HG03575 (cell line): ENCODE data around the gene ZMIZ1.

Experiments
- ATAC-seq: cut with Tn5 transposase; IDR thresholded peaks from one replicate; pipeline ENCODE4 v1.9.1; 2021; ENCODE audit not compliant: unreplicated experiment, insufficient number of reproducible peaks, low FRiP score; ENCODE audit errors: extremely low read depth

Gene ZMIZ1

DNA sequence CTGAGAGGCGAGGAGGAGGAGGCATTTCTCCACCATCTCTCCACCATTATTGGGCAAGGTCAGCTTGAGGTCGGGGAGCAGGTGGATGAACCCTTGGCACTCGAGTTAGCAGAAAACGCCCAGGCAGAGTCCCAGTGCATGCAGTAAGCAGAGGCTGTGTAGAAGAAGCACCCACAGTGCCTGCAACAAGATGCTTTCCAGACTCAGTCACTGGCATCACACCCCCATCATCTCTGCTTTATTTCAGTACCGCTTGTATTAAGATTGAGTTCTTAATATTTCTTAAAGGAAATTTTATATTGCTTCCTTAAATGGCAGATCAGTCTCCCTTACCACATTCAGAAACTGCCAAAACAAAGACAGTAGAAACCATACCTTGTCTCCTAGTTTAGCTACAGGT, 156.2 kb downstream of the ZMIZ1 start:
- no peak for ATAC-seq

- no peak for ATAC-seq
Observed at GRCh38 chr10:79226391-79227245, 157.9 kb downstream of the ZMIZ1 start.

DNA sequence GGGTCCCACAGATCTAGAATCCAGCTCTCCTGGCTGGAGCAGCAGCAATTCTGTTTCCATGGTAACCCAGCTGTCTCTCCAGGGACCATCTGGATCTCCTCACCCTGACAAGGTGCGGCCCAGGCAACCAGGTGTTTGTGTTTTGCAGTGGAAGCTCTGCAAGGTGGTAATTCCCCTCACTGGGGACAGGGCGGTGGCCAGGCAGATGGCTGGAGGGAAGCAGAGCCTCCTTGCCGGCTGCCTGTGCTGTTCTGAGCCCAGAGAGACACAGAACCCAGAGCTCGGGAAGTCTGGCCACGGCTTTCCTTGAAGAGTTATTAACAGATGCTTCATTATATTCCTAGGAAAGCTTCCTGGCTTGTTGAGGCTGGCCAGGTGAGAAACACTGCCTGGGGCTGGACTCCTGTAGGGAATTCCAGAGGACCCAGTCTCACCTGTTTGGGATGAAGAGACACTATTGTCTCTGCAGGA, 160.3 kb downstream of the ZMIZ1 start:
- no peak for ATAC-seq

DNA sequence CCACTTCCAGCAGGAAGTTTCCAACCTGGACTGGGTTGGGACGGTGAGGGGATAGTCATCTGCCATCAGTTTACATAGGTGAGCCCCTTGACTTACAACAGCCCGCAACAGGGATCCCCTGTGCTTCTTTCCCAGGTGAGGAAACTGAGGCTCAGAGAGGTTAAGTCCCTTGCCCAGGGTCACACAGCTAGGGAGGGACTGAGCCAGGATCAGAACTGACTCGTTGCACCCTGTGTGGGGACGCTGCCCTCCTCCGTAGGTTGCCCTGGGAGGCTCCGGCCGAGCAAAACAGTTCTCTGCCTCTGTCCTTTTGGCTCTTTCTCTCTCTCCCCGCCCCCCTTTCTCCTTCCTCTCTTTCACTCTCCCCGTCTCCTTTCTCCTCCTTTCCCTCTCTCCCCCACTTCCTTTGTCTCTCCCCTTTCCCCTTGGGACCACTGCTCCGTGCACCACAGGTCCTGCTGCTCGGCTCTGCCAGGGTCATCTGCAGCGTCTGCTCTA, 161.1 kb downstream of the ZMIZ1 start:
- ATAC-seq: no peak

DNA sequence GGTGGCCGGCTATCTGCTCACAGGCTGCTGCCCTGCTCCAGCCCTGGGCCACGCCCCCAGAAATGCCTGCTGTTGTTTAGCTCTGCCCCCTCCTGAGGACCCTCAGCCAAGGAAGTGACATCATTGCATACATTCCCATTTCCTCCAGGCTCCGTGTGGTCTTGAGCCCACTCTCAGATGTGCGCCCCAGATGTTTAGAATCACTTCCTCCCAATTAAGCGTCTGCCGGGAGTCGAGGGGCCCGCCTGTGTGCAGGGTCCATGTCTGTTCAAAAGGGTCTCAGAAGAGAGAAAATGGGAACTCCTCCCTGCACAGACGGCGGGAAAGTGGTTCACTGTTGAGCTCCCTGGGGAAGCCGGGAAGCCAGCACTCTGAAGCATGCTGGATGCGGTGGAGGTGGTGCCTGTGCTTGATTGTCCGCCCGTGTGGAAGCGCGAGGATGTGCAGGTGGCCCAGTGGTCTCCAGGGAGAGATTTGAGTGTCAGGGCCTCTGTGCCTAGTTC, 161.6 kb downstream of the ZMIZ1 start:
- ATAC-seq: no peak

- no peak for ATAC-seq
Observed at GRCh38 chr10:79230850-79231249, 162.1 kb downstream of the ZMIZ1 start.

GRCh38 chr10:79231908-79232307, 163.1 kb downstream of the ZMIZ1 start:
- ATAC-seq: no peak

DNA sequence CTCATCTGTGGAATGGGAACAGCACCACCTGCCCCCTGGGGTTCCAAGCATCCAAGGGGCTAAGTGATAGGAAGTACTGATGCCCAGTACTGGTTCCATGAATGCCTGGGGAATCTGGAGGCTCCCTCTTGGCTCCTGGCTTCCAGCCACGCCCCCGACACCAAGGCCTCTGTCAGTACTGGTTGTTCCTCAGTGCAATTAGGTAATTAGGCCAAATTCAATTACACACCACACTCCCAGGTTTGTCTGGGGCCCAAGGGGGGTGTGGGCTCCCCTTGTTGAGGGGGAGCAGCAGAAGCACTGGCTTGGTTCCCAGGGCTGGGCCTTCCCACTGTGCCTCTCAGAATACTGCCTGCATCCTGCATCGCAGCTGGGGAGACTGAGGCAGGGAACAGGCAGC, 164.1 kb downstream of the ZMIZ1 start:
- ATAC-seq: no peak

- no peak for ATAC-seq
Observed at GRCh38 chr10:79234391-79235315, 165.9 kb downstream of the ZMIZ1 start.

DNA sequence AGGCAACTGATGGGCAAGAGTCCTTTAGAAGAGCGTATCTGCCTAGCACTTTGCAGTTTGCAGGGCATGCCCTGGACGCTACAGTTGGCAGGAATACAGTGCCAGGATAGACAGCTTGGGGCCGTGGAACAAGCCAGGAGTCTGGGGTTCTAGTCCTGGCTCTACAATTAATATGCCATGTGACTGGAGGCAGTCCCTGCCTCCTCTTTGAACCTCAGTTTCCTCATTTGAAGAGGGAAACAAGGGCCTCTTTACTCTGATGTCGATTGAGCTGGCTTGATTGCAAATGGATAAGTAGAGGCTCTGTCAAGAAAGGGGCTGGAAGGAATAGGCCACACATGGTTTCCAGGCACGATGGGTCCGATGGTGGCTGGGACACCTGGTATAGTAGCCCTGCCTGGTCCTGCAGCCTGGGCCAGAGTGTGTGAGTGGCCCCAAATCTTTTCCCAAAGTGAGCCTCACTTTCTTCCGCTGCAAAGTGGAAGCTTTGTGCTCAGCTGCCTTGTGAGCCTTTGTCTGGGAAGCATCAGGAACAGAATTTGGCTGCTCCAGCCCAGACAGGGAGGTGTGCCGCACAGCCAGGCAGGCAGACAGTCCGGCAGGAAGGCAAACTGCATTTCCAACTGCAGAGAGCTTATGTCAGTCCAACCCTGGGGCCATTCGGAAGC, 167.1 kb downstream of the ZMIZ1 start:
- no peak for ATAC-seq

GRCh38 chr10:79236433-79236765, 167.6 kb downstream of the ZMIZ1 start:
- no peak for ATAC-seq

DNA sequence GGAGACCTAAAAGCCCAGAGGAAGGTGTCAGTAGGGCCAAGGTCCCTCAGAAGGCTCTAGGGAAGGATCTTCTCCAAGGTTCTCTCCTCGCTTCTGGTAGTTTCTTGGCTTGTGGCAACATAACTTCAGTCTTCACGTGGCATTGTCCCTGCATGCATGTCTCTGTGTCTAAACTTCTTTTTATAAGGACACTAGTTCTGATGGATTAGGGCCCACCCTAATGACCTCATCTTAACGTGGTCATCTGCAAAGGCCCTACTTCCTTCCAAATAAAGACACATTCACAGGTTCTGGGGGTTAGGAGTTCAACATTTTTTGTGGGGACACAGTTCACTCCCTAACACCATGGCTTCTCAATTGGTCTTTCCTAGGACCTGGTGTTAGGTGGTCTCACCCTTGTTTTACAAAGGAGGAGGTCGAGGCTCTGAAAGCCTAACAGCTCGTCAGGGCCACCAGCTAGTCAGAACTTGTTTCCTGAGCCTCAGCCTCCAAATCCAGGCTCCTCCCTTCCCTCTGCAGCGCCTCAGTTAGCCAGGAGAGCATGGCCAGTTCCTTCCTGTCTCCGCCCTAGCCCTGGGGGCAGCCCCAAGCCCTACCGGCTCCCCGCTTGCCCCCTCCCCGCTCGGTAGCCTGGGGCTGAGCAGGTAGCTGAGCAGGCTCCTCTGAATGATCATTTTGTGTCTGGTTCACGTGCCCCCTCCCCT, 168.8 kb downstream of the ZMIZ1 start:
- ATAC-seq: no peak

GRCh38 chr10:79238158-79238520, 169.4 kb downstream of the ZMIZ1 start:
- no peak for ATAC-seq

GRCh38 chr10:79238606-79239005, 169.8 kb downstream of the ZMIZ1 start:
- no peak for ATAC-seq

DNA sequence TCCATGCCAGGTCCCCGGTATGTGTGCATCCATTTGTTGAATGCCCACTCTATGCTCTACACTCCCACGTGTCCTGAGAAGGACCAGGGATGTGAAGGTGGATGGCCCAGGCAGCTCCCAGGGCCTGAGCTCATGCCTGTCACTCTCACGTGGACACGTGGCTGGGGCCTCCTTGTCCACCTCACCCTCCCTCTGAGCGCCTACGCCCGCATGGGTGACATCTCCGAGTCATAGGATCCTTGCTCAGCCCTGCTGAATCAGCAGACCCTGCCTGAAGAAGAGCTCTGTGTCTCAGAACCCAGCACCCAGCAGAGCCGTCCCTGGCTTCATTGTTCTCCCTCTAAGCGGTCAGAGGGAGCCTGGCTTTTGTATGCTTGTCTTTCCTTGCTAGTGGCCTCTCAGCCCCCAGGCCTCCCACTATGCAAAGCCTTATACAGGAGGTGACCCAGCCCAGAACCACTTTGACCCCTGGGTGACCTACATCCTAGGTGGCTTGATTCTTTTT, 170.6 kb downstream of the ZMIZ1 start:
- ATAC-seq: no peak

GRCh38 chr10:79239924-79240581, 171.3 kb downstream of the ZMIZ1 start:
- ATAC-seq: no peak

DNA sequence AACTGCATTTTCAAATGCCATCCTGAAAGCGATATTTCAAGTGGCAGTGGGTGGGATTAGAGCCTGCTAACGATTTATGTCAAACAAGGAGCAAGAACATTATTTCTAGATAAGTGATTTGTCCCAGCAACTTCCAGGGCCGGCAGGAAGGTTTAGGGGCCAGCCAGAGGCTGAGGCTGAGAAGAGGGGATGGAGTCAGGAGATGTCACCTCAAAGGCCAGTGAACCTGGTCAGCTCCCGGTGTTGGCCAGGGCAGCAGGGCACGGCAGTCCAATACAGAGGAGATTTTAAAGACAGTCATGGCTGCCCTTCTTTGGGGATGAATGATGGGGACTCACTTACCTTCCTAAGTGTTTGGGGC, 172.8 kb downstream of the ZMIZ1 start:
- ATAC-seq: no peak

- no peak for ATAC-seq
Observed at GRCh38 chr10:79241990-79242619, 173.3 kb downstream of the ZMIZ1 start.
